HG03103 (cell line): ENCODE data around the gene ZIC1.

Experiments
- ATAC-seq: cut with Tn5 transposase; IDR thresholded peaks from one replicate; pipeline ENCODE4 v1.9.1; 2021; ENCODE audit warnings: low read depth; ENCODE audit not compliant: unreplicated experiment

ZIC1 gene

GRCh38 chr3:147407498-147408187, 1.5 kb upstream of the ZIC1 start:
- no peak for ATAC-seq

DNA sequence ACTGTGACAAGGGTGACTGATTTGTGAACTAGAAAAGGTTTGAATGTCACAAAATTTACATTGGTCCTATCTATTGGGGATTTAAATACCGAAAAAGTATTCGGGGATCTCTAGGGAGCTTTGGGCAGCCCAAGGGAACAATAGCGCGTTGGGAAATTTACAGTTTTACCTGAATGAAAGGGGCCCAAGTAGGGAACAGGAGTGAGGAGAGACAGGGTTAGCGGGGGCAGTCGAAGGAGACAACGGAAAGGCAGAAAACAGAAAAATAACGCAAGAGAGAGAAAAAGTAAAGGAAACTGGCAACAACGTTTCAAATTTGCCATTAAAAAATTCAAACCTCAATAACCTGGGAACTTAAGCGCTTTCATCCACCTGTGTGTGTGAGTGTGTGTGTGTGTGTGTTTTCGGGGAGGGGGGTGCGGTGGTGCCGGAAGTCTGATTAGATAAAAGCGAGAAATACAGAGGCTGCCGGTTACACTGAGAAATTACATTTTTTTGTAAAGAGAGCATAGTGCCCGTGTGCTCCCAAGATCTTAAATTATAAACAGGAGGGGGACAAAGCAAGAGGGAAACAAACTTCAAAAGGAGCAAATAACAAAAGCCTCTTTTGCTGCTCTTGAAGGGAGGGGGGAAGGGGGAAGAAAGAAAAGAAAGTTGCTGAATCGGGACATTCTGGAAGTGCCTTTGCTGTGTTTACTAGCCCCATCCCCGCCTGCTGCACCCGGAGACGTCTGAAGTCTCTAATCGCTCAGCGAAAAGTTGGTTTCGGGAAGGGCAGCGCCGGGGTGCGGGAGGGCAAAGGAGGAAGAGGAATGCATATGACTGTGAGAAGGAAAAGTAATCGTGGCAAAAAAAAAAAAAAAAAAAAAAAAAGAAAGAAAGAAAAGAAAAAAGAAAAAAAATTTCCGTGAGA, 721 bp upstream of the ZIC1 start:
- ATAC-seq: no peak

GRCh38 chr3:147410116-147410525, 956 bp downstream of the ZIC1 start:
- no peak for ATAC-seq

DNA sequence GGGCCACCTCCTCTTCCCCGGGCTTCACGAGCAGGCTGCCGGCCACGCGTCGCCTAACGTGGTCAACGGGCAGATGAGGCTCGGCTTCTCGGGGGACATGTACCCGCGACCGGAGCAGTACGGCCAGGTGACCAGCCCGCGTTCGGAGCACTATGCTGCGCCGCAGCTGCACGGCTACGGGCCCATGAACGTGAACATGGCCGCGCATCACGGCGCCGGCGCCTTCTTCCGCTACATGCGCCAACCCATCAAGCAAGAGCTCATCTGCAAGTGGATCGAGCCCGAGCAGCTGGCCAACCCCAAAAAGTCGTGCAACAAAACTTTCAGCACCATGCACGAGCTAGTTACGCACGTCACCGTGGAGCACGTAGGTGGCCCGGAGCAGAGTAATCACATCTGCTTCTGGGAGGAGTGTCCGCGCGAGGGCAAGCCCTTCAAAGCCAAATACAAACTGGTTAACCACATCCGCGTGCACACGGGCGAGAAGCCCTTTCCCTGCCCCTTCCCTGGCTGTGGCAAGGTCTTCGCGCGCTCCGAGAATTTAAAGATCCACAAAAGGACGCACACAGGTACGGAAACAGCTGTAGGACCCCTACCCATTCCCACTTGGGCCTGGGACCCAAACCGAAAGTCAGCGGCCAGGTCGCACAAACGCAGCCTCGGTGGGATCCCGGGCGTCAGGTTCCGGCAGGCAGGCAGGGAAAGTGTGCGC, 1.5 kb downstream of the ZIC1 start:
- ATAC-seq: no peak

DNA sequence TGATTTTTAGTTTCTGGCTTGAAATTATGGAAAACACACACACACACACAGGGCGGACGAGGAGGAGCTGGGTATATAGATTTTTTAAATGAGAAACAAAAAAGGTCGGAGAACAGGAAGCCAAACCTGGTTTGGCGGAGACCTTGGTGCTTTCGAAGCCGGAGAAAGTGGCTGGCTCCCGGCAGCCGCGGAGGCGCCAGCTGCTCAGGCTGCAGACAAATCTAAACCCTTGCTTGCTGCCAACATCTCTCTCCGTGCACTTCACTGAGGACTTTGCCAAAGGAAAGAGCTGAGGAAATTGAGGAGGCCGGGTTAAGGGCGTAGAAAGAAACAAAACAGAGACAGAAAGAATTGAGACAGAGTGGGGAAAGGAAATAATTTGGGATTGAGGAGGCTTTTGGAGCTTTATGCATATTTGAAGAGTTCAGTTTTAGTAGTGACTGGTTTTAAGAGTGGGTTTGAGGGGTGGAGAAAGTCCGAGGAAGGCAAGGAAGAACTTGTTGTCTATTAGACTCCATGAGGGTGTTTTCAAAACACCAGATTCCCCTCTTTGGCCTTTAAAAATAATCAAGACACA, 2.2 kb downstream of the ZIC1 start:
- no peak for ATAC-seq

DNA sequence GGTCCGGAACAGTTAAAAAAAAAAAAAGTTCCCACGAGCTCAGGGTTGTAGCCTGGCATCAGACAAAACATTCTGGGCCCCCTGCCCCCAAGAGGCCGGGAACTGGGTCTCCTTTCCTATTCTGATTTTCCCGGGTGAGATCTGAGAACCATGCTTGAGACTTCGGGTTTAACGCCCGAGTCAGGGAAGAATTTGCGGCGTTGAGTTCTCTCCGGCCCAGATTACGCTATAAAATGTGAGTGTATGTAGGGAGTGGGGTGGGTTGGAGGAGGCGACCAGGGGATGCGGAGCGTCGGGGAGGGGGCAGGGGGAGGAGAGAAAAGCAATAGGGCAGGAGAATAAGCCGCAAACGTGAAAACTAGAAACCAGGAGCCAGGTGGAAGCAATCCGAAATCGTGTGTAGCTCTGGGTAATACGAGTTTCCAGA, 2.7 kb downstream of the ZIC1 start:
- no peak for ATAC-seq

DNA sequence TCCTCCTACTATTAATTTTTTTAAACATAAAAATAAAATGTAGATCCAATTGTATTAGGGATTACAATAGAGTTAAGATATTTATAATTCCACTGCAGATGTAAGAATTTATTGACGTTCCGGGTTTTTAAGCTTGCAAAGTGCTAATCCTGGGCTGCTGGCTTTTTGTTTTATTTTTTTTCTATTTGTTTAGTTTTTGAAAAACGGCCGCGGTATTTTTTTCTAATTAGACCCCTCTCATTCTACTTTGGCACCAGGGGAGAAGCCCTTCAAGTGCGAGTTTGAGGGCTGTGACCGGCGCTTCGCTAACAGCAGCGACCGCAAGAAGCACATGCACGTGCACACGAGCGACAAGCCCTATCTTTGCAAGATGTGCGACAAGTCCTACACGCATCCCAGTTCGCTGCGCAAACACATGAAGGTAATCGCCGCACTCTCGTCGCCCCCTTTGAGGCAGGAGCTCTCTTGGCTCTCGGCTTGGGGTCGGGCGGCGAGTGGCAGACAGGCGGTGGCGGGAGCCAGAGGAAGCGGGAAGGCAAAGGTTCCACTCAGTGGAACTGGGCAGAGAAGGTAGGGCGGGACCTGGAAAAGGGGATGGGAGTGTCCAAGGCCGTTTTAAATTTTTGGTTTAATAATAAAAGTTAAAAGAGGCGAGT, 3.2 kb downstream of the ZIC1 start:
- ATAC-seq: no peak

- ATAC-seq: no peak
These were observed 3.9 kb downstream of the ZIC1 start for GRCh38 chr3:147412917-147413685.

DNA sequence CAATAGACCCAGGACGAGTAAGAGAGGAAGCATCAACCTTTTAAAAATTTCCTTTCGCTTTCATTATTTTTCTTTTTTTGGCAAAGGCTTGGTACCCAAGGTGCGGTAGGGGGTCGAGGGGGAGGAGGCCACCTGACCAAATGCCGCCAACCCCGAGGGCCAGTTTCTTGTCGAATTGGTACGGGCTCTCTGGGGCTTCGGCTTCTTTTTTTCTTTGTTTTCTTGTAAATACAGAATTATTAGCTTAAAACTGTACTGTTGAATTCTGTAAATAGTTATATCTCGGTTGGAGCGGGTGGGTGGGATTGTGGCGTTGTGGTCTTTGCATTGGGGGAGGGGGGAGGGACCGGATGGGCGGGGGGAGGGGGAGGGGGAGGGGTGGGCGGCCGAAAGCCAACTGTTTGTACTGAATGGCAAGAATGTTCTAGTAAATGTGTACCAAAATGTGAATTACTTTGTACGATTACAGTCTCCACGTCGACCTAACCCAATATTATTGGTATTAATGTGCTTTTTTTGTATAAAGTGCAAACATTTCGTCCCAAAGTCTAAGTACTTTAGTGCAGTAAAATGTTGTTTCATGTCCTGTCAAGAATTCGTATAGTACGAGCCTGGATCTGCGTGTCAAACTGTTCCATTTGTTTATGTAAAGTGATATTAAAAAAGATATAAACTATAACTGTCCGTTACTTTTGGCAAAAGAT, 4.7 kb downstream of the ZIC1 start:
- no peak for ATAC-seq

DNA sequence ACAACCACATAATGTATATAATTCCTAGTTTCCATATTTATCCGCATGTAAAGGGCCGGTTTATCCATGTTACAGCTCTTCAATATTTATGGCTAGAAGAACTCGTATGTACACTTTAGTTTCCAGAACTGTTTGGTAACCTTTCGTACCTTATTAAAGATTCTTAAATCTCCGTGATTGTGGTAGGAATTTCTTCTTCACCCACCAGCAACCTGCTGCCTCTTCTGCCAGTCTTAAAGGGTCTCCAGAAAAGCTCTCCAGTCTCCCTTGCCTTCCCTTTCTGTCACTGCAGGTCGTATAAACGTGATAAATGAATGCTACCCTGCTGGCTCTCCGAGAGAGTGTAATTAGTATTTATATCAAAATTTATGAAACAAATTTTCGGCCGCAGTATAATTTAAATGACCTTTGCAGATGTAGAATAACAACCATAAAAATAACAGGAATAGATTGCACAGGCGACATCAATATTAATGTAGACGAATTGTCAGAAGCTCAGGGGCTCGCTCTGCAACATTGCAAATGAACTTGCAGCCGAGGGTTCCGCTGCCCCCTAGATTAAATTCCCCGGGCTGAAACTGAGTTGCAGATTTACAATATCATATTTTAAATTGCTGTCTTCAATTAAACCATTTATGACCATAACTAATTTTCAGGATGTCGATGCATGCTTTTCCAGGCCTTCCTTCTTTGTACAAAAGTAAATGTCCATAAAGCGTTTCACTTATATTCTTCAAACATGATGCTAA, 5.4 kb downstream of the ZIC1 start:
- ATAC-seq: no peak

DNA sequence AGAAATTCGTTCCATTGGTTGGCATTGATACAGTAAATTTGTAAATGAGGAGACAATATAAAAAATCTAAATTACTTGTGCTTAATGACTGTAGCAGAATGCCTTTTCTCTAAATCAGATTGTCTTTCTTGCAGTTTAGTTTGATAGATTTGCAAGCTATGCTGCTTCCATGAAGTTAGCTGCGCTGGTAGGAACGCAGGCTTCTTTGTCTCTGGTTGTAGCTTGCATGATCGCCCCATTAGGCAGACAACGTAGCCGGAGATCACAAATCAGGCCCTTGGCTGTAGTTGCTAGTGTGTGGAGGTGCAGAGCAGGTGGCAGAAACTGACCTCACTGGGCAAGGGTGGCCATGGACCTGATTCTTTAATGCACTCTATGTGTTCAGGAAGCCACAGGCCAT, 6.1 kb downstream of the ZIC1 start:
- no peak for ATAC-seq

DNA sequence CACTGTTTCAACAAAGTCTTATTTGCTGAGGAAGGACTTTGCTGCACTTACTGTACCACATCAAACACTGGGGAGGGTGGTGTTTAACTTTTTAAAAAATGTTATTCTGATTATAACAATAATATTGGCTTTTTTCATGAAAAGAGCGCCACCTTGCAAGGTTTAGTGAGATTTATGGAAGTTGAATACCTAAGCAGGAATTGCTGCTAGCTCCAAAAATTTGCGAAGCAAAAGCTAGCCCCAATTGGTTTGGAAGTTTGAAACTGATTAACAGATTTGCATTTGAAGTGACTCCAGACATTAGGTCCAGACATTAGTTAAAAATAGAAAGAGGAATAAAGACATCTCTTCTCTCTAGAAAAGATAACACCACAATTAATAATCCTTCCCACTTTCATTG, 6.7 kb downstream of the ZIC1 start:
- no peak for ATAC-seq

DNA sequence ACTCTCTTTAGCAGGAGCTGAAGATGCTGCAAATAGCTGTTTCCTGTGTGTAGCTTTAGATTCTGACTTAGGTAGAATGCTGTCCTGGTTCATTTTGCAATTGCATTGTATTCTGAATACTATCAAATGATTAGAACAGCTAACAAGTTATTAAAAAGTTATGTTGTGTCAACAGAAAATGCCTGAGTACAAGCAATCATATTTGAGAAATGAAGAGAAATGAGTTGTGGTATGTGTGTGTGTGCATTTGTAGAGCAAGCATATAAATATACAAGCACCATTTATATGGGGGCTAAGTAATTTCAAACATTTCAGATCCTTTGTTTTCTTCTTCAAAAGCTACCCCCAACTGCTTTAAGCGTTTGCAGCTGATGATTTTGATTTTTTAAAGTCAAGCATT, 7.8 kb downstream of the ZIC1 start:
- no peak for ATAC-seq

GRCh38 chr3:147417551-147418295, 8.6 kb downstream of the ZIC1 start:
- ATAC-seq: no peak

GRCh38 chr3:147418371-147418781, 9.2 kb downstream of the ZIC1 start:
- no peak for ATAC-seq

DNA sequence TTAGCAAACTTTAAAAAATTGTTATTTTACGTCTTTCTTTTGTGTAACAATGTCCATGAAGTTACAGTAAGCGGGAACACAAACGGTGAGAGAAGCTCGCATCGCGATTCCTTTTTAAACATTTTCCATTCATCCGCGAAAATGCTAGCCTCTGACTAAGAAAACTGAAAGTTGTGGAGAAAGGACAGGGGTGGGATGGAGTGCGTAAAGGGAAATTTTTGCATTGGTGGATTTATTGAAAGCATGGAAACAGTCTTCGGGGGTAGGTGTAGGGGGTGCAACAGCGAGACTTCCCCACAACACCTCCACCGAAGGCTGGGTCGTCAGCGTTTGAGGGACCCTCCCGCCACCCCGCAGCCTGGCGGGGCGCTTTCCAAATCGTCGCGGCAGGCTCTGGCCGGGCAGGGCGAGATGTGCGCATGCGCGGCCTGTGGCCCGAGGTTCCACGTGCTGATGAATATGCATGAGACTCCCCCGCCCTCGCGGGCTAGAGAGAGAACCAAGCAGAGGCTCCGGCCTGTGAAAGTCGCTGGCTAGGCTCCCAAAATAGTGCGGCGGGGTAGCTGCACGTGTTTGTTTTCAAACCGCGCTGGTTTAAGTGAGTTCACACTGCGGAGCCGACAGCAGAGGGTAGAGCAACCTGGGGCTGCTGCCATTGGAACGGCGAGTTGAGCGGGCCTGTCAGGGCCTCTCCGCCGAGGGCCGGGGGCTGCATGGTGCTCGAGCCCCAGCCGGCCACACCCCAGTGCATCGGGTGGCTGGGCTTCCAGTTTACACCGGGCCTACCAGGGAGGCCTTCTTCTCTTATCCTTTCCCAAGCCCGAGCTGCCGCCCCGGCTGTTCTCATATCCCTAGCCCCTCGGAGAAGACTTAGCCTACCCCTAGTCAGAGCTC, 9.9 kb downstream of the ZIC1 start:
- no peak for ATAC-seq

- ATAC-seq: no peak
These were observed 10.6 kb downstream of the ZIC1 start for GRCh38 chr3:147419781-147420224.
